ENCODE measurements around the gene RNPEP. TPM values are rescaled to one million over a fixed set of nuclear protein-coding genes. Genes with fewer than 3 reads are reported as not detected.

Gene RNPEP
- total RNA-seq, 4 donors from 2014 or later: 107 to 168 (median 135) TPM

GRCh38 chr1:201970334-201971159, 11.9 kb upstream of the RNPEP start:
- no peak for TF ChIP-seq EP300 (IDR thresholded peaks at IDR 0.05)
- no peak for TF ChIP-seq POLR2A (IDR thresholded peaks at IDR 0.05)
- no peak for TF ChIP-seq CTCF (IDR thresholded peaks at IDR 0.05)
- Histone ChIP-seq H3K9me3 (no peaks in the 10 kb centered on the region), H3K27ac (peak overlapping the region in 1 of 4 donors; percentile 24), H3K36me3 (peaks cover 7 to 48% (median 9%) of the 10 kb centered on the region in 3 donors), H3K4me3 (no peak overlapping the region), H3K27me3 (no peaks in the 10 kb centered on the region), H3K4me1 (peaks cover 0 to 13% (median 0%) of the 10 kb centered on the region in 4 donors)
- 42 to 47% methylated on average over 9 of the region's 9 CpGs for WGBS, 2 donors
- no peak for DNase-seq (ENCODE audit: low spot score in 2 of 2)

GRCh38 chr1:201982082-201982622, 296 bp upstream of the RNPEP start:
- Histone ChIP-seq H3K27me3 (no peaks in the 10 kb centered on the region), H3K4me3 (peak overlapping the region; percentile 80 to 95 (median 90)), H3K4me1 (peaks cover 0 to 37% (median 8%) of the 10 kb centered on the region in 4 donors), H3K27ac (peak overlapping the region in 3 of 4 donors; percentile 89 to 95 (median 93)), H3K9me3 (no peaks in the 10 kb centered on the region), H3K36me3 (no peaks in the 10 kb centered on the region)
- DNase-seq (ENCODE audit: low spot score in 2 of 2): peak; percentile 56 to 62
- TF ChIP-seq EP300 (IDR thresholded peaks at IDR 0.05) (no peak), POLR2A (IDR thresholded peaks at IDR 0.05) (no peak), CTCF (IDR thresholded peaks at IDR 0.05) (no peak)
- 14 to 23% methylated on average over 13 to 19 of the region's 31 CpGs for WGBS, 2 donors

- peak overlapping the region; percentile 75 to 95 (median 91) for H3K27ac ChIP-seq
- H3K9me3 ChIP-seq: no peaks in the 10 kb centered on the region
- H3K36me3 ChIP-seq: no peaks in the 10 kb centered on the region
- peaks cover 0 to 37% (median 8%) of the 10 kb centered on the region in 4 donors for H3K4me1 ChIP-seq
- TF ChIP-seq CTCF (IDR thresholded peaks at IDR 0.05) (no peak), EP300 (IDR thresholded peaks at IDR 0.05) (peak in 1 of 2 donors; percentile 67)
- no peaks in the 10 kb centered on the region for H3K27me3 ChIP-seq
- WGBS, 2 donors: 7 to 10% methylated on average over 11 of the region's 11 CpGs
- peak overlapping the region; percentile 80 to 95 (median 90) for H3K4me3 ChIP-seq
- no peak for DNase-seq (ENCODE audit: low spot score in 2 of 2)
Observed at GRCh38 chr1:201983380-201983805, 945 bp downstream of the RNPEP start.

GRCh38 chr1:201984446-201984845, 2.0 kb downstream of the RNPEP start:
- Histone ChIP-seq H3K4me3 (no peak overlapping the region), H3K36me3 (peaks cover 0 to 10% (median 0%) of the 10 kb centered on the region in 3 donors), H3K27ac (peak overlapping the region in 1 of 4 donors; percentile 89), H3K4me1 (peaks cover 0 to 43% (median 8%) of the 10 kb centered on the region in 4 donors), H3K9me3 (no peaks in the 10 kb centered on the region), H3K27me3 (no peaks in the 10 kb centered on the region)
- no peak for DNase-seq (ENCODE audit: low spot score in 2 of 2)
- WGBS, 2 donors: 84 to 94% methylated on average over 3 of the region's 3 CpGs
- no peak for TF ChIP-seq EP300 (IDR thresholded peaks at IDR 0.05)
- no peak for TF ChIP-seq POLR2A (IDR thresholded peaks at IDR 0.05)
- no peak for TF ChIP-seq CTCF (IDR thresholded peaks at IDR 0.05)

GRCh38 chr1:201985355-201985754, 2.9 kb downstream of the RNPEP start:
- no peak for DNase-seq (ENCODE audit: low spot score in 2 of 2)
- H3K4me3 ChIP-seq: no peak overlapping the region
- no peaks in the 10 kb centered on the region for H3K27me3 ChIP-seq
- H3K4me1 ChIP-seq: peaks cover 0 to 43% (median 8%) of the 10 kb centered on the region in 4 donors
- H3K36me3 ChIP-seq: peaks cover 0 to 19% (median 2%) of the 10 kb centered on the region in 3 donors
- WGBS, 2 donors: 64 to 70% methylated on average over 2 of the region's 2 CpGs
- H3K27ac ChIP-seq: no peak overlapping the region
- TF ChIP-seq EP300 (IDR thresholded peaks at IDR 0.05) (no peak), POLR2A (IDR thresholded peaks at IDR 0.05) (no peak), CTCF (IDR thresholded peaks at IDR 0.05) (no peak)
- H3K9me3 ChIP-seq: no peaks in the 10 kb centered on the region

All from tibial nerve (tissue), 4 donors.